AG08395 (cell line): Measurements from ENCODE around the gene GPR108.
"Not testable (repeated sequence)": the region's sequence is repeated elsewhere in the genome, so short reads cannot be mapped to it uniquely, and the experiment has no call there.

ENCODE experiments used
- DNase-seq: peaks from one replicate; pipeline ENCODE4 v3.0.0; 2012; ENCODE audit warnings: mixed read lengths, low spot score

Gene GPR108

DNA sequence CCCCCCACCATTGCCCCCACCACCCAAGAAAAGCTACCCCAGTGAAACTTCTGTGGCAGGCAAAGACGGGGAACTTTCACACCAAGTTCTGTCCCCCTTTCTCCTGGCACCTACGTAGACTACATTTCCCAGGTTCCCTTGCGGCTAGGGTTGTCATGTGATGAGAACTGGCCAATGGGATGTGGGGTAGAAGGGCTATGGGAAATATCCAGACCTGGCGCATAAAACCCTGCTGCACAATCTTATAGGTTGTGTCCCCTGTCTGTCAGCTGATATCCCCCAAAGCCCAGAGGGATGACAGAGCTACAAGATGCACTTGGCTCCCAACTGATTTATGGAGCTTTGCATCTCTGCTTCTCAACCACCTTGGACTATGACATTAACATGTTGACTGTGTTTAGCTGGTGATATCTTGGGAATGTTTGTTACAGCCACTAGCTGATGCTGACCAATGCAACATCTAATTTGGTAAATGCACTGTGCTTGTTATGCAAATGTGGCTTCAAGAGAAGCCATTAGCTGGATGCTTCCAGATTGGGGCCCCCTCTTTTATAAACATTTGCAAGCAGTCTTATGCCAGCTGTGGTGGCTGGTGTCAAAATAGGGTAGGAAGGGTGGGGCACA lies 23.8 kb upstream of the GPR108 start:
- DNase-seq, result peak; percentile 37

DNA sequence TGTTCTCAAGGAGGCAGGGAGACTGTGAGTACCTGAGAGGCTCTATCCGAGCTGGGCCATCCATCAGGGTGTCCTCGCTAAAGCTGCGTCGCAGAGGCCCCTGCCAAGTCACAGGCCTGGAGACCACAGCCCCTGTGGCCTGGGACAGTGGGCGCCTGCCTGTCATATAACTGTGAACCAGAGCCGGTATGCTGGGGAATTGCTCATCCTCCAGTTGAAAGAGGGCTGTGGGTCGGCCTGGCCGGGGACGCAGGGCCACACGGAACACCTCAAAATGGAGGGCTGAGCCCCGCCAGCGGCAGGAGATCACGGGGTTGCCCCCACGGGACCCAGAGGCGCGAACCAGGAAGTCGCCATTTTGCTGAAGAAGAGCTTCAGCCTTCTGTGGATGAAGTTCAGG lies 23.2 kb upstream of the GPR108 start:
- DNase-seq, result no peak

DNA sequence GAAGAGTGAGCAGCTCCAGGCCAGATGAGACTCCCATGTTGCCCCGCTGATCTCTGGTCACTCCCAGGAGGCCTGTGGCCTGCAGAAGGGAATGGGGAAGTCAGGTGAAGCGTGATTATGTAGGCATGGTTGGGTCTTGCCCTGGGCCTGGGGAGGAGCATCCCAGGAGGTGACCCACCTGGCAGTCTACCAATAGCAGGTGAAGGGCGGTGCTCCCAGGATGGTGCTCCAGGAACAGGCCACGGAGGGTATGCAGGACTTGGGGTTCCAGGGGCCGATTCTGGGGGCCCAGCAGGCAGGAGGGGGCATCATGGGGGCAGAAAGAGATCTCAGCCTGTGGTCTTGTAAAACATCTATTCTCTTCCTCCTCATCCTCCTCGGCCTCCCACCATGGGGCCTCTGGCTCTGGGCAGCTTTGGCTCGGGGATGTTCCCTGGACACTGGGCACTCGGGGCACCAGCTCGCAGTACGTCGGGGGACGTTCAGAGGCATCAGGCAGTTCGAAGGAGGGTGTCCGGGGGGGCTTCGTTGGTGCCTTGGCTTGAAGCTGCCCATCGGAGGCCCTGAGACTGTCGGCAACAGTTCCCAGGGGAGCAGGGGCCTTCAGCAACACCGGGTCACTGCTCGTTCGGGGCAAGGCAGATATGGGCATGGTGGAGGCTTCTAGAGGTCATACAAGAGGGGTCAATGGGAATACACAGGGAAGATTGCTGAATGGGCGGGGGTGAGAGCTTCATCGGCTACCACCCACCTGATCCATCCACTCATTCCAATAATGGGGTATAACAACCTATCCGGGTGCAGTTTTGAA lies 17.5 kb upstream of the GPR108 start:
- no peak for DNase-seq

DNA sequence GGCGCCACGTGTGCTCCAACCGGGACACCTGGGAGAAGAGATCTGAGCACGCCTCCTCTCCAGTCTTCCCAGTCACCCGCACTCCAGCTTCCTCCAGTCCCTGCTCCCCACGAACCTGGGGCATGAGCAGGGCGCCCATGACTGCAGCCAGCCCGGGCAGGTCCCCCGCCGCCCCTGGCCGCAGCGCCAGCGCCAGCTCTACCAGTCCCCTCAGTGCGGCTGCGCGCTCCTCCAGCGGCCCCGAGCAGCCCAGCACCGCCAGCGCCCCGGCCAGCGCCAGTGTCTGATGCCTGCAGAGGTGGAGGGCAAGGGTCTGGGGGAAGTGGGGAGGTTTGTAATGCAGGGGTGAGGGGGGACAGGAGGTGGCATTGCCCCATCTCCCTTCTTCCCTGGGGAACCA lies 16.8 kb upstream of the GPR108 start:
- no peak for DNase-seq

DNA sequence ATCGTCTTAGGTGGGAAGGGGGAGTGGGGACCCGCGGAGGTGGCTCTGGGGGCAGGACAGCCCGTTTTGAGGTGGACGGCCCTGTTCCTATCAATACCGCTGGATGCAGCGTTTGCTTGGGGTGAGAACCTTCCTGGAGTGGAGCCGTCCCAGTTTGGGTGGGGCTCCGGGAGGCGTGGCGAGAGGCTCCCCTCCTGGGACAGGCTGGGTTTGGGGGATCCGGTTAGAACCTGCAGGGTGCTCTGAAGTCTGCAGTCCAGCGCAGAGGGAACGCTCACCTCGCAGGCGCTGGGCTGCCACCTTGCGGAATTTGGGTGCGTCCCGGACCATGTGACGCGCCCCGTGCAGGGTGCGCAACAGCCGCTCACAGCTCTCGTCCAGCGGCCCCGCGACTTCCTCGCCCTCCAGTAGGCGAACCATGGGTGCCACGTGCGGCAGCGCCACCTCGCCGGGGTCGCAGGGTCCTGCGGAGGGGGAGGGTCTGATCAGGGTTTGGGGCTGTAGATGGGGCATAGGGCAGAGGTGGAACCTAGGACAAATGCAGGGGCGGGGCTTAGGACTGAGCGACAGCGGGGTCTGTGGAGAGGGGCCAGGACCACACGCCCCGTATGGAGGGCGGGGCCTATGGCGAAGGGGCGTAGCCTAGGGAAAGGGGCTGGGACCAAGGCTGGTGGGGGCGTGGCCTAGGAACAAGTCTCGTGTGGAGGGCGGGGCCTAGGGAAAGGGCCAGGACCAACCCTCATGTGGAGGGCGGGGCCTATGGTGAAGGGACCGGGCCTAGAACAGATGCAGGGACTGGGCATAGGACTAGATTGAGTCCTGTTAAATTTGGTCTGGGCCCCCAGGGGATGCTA lies 16.0 kb upstream of the GPR108 start:
- peak; percentile 85 for DNase-seq

DNA sequence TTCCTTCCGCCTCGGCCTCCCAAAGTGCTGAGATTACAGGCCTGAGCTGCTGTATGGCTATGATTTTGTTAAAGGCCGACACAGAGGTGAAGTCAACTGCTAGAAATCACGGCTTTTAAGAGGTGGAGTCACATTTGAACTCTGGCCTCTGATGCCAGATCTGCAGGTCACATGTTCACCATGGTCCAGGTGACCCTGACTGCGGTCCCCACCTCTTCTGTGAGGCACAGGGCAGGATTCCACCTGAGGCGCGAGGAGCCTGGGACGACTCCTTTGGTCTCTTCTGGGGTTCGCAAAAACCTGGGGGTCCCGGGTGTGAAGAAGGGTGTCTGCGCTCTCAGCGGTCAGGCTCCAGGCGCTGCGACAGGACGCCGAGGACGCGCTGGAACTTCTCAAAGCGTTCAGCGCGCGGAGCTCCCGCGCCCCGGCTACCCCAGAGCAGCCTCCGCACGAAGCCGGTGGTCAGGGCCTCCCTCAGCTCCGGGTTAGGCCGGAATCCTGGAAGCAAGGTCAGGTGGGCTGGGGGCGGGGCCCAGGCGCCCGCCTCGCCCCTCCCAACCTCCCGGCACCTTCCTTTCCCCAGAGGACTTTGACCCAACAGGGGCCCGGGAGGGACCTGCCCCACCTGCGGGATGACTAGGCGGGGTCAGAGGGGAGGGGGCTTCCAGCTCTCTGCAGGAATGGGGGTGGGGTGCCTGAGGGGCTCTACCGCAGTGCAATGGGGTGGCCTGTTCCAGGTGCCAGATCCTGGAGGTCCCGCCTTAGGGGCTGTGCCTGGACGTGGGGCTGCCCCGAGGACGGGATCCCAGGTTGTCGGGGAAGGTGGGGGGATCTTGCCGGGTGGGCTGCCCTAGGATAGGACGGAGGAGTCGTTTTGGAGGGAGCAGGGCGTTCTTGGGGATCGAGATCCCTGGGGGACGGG lies 15.1 kb upstream of the GPR108 start:
- DNase-seq, result no peak

DNA sequence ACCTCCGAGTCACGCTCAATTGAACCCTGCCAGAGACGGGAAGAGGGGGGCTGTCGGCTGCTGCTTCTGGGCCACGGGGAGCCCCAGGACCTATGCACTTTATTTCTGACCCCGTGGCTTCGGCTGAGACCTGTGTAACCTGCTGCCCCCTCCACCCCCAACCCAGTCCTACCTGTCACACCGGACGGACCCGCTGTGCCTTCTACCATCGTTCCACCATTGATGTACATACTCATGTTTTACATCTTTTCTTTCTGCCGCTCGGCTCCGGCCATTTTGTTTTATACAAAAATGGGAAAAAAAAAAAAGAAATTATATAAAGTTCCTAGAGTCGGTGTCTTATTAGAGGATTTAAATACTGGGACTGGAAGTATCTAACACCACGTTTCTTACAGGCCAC lies 13.8 kb upstream of the GPR108 start:
- no peak for DNase-seq

DNA sequence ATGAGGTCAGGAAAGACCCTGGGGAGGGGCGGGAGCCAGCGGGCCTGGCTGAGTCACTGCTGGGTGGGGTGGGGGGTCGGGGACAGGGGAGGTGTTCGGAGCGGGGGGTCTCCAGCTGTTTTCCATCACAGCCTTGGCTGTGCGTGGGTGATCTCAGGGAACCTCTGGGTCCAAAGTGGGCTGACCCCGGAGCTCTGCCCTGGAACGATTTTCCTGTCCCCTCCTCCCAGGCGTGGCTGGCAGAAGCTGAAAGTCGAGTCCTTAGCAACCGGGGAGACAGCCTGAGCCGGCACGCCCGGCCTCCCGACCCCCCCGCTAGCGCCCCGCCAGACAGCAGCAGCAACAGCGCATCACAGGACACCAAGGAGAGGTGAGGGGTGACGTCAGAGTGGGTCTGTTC lies 12.7 kb upstream of the GPR108 start:
- DNase-seq, result no peak

DNA sequence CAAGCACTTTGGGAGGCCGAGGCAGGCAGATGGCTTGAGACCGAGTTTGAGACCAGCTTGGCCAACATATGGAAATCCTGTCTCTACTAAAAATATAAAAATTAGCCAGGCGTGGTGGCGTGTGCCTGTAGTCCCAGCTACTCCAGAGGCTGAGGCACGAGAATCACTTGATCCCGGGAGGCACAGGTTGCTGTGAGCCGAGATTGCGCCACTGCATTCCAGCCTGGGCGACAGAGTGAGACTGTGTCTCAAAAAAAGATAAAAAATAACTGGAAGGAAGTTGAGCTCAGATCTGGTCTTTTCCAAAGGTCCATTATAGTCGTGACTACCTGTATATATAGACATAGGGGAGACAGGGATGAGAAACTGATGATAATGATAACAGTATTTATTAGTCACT lies 11.2 kb upstream of the GPR108 start:
- DNase-seq, result not testable (repeated sequence)

DNA sequence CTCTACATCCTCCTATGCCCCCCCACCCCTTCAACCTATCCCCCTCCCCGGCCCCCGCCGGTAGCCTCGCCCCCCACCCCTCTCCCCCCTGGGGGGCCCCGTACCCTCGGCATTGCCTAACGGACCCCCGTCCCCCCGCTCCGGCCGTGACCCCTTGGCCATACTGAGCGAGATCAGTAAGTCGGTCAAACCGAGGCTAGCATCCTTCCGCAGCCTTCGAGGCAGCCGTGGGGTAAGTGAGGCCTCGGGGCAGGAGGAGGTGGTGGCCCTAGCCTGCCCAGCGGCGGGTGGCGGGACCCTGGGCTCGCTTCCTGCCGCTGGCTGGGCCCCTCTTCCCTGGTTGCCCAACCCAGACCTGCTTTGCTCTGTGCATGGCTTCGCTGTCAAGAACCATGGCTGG lies 8.6 kb upstream of the GPR108 start:
- no peak for DNase-seq

DNA sequence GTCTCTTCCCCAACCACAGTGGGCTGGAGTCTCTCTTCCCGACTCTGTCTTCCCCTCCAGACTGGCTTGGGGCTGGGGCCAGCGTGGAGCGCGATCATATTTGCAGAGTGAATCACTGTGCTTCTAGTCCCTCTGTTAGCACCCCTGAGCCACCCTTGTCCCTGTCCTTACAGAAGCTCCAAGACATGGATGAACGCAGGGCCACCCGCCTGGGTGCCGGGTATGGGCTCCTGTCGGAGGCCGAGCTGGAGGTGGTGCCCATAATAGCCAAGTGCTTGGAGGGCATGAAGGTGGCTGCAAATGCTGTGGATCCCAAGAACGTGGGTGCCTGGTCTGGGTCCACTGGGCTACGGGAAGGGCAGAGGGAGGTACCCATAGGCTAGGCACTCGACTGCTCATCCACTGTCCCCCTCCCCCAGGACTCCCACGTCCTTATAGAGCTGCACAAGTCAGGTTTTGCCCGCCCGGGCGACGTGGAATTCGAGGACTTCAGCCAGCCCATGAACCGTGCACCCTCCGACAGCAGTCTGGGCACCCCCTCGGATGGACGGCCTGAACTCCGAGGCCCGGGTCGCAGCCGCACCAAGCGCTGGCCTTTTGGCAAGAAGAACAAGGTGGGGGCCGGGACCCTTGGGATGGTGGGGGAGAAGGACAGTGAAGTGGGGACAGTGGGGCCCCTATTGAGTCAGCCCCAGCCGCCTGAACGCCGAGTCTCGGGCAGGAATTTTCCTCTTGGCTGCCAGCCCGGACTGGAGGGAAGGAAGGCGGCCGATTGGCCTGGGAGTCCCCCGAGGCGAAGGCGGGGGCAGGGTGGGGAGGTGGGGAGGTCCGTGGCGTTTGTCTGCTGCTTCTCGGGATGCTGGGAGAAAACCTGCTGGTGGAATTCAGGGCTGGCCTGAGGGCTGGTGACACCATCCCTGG lies 7.3 kb upstream of the GPR108 start:
- DNase-seq, result peak; percentile 95

DNA sequence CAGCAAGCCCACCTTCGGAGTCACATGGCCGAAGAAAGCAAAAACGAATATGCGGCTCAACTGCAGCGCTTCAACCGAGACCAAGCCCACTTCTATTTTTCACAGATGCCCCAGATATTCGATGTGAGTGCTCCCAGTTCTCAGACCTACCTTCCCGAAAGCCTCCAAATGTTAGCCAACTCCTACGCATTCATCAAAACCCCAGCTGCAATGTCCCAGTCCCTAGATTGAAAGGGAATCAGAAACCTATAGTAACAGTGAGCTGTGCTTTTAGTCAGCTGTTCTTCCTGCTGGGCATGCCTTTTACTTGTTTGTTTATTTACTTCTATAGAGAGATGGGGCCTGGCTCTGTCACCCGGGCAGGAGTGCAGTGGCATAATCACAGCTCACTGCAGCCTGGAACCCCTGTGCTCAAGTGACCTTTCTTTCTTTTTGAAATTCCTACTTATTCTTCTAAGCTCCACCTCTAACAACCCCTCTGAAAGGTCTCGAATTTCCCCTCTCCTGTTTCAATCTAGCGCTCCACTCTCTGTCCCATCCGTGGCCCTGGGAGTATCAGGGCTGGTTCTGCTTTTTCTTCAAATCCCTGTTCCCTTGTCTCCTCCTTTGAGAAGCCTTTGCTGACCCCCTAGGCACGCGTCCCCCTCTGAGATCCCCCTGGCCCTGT lies 6.5 kb upstream of the GPR108 start:
- no peak for DNase-seq

DNA sequence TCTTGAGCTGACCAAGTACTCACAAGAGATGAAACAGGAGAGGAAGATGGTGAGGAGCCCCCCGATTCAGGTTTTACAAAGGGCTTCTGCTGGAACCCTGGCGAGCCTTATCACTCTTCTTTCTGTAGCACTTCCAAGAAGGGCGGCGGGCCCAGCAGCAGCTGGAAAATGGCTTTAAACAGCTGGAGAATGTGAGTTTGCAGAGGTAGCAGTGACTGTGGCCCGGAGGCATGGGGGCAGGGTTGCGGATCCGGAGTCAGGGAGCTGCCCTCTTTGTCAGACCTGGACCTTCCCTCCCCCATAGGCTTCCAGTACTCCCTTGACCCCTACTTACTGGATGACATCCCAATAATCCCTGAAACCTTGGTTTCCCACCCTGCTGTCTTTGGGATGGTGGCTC lies 5.7 kb upstream of the GPR108 start:
- DNase-seq, result no peak

DNA sequence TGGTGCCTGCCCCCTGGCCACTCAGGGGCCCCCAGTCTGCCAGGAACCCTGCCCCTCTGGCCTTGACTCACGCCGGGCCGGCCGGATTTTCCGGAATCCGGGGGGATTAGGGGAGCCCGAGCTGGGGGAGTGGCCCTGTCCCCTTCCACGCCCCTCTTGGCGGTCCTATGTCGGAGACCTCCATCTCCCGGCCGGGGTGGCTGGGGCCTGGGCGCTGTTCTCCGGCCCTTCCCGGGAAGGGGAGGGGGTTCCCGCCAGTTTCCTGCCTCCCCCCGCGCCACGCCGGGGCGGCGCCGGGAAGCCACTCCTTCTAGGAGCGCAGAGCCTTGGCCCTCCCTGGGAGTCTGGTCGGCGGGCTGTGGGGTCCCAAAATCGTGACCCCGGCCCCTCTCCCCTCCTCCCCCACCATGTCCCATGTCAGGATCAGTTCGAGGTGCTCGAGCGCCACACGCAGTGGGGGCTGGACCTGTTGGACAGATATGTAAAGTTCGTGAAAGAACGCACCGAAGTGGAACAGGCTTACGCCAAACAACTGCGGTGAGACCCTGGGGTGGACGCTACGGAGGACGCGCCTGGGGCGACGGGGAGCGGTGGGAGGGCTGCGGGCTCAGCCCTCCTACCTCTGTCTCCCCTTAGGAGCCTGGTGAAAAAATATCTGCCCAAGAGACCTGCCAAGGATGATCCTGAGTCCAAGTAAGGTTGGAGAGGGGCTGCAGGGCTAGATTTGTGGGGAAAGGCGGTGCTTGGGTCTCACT lies 3.4 kb upstream of the GPR108 start:
- DNase-seq, result peak; percentile 27

DNA sequence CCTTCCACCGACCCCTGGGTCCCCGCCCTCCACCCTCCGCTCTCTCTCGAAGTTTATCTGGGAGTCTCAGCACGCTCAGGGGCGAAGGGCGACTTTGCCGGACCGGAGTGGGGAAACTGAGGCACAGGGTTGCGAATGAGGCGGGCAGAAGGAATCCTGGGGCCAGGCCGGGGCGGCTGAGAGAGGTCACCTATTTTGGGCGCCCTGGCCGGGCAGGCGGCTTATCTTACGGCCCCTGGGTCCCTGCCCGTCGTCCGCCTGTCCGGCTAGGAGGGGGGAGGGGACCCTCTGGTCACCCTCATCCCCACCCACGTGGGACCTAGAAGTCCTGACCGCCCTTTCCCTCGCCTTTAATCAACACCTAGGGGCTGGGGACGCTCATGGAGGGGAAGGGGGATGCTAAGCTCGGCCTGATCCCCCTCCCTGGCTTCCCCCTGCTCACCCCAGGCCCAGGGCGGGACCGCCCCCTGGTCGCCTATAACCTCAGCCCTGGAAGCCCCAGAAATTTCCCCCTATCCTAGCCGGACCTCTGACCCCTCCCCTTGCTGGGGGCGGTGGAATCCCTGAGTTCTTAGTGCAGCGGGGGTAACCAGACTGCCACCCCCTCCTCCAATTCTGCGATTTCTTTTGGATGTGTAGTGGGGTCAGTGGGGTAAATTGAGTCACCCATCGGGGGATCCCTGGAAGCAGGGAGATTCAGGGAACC lies 2.7 kb upstream of the GPR108 start:
- DNase-seq, result no peak

DNA sequence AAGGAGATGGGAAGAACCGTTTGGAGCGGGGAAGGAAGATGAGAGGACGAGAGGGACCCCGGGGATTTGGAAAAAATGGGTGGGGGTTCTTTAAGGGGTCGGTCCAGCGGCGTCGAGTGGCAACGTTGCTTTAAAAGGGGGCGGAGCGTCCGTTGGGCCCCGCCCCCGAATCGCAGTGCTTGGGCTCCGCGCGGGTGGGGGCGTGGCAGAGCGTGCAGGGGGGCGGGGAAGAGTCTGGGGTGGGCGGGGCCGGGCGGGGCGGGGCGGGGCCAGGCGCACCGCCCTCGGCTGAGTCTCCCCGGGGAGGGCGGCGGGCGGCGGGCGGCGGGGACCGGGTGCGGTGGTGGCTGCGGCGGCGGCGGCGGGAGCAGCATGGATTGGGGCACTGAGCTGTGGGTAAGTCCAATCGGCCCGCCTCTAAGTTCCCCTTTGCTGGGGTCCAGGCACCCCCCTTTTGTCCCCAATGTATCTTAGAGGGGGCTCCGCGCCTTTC lies 2.1 kb upstream of the GPR108 start, which contains the start of gene TRIP10:
TRIP10 (plus strand) TSS at position 291 of the 493 bp plus-strand sequence; CDS start at position 373, 82 bp downstream.
- DNase-seq, result peak; percentile 94

DNA sequence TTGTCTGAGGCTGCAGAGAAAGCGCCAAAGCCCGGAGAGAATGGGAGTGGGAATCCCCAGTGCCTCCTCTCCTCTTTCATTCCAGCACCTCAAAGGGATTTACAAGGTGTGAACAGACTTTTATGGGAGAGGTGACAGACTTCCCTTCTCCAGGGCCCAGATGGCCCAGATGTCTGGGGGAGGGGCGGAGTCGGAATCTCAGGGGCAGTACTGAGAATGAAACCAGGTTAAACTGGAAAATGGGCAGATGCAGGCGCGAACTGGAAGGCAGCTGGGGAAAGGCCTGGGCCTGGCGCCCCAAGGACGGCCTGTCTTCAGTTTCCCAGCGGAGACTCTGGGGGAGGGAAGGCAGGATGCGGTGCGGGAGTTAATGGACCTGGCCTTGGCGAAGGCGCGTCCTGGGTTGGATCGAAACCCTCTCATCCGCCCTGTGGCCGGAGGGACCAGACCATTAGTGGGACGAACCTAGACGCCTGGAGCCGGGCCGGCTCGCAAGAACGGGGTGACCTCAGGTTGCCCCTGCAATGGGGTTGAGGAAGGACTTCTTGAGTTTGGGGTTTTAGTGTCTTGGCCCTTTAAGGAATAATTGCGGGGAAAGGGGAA lies 1.5 kb upstream of the GPR108 start:
- no peak for DNase-seq
